Measurements from ENCODE around the gene ROBO1.

The ROBO1 gene

DNA sequence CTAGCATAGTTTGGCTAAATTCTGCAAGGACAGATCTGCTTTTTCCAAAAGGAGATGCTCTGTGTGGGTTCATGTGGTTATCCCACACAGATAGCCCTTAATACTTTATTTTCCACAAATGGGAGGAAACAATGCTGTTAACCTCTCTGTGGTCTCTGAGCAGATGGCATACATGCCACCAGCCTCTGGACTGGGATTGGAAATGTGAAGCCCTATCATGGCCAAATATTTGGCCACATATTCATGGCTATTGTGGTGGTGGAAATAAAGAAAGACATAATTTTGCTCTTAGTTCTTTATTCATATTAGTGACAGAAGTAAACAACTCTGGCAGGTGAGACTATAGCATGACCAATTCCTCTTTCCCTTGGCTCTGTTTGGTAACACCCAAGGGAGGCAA is 726.2 kb downstream of the ROBO1 start:
- DNase-seq, result no peak

DNA sequence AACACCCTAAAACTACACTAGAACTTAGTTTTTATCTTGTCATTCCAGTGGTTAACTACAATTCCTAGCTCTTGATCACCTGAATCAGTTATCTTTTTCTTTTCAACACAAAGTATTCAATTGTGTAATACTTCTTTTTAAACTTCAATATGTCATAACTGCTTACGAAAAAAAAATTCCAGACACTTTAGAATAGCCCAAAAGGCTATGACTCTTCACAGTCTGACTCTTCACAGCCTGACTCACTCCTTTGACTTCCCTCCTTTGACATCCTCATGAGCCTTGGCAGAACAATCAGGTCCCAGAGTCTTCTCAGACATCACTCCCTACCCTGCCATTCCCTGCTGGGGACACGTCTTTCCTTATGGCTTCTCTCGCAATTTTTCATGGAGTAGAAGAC is 727.1 kb downstream of the ROBO1 start:
- no peak for DNase-seq

DNA sequence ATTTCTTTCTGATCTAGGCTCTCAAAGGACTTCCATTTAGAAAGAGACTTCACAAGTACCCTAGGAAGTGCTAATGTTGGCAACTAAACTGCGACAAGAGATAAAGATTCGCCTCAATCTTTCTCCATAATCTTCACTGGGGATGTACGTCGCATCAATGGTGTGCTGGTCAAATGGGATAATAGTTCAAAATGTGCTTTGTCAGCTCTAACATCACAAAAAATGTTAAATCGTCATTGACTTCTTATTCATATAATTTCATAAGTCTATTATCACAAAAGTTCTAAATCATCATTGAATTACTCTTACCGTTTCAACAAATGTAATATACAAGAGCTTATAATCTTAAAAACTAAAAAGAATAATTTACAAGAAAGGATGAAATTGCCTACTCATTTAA is 727.7 kb downstream of the ROBO1 start:
- DNase-seq, result no peak

- DNase-seq, result no peak
Observed at GRCh38 chr3:79039192-79039591, 728.6 kb downstream of the ROBO1 start.

DNA sequence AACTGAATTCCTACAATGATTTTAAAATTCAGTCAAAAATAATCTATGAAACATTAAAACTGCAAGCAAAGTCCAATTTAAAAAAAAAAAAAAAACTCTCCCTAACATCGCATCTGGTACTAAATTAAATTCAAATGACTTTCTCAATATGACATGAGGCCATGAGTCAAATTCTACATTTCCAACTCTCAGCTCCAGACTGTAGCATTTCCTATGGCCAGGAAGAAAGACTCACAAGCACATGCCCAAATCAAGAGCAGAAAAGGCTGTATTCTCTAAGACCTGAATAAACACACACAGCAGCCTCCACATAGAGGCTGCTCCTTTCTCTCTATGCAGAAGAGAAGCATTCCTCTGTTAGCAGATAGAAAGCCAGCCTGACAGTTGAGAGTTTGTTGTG is 729.2 kb downstream of the ROBO1 start:
- DNase-seq, result no peak

DNA sequence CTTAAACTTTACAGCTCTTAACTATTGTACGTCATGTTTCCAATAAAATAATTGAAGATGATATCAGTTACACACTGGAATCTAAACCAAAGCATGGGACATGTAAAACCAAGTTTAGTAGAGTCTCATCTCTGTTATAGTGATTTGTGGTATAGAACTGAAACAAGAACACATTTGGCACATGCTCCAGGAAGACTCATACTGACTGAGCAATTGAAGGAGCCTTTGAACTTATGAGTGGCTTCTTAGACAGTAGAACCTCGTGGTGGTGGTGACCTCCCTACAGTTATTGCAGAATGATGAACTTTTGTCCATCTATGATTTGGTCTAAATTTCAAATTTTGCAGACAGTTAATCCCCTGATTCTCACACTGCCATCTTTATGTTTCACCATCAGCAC is 729.7 kb downstream of the ROBO1 start:
- no peak for DNase-seq

GRCh38 chr3:79032686-79033318 is 735.0 kb downstream of the ROBO1 start:
- no peak for DNase-seq

- no peak for DNase-seq
Observed at GRCh38 chr3:79030157-79030556, 737.6 kb downstream of the ROBO1 start.

DNA sequence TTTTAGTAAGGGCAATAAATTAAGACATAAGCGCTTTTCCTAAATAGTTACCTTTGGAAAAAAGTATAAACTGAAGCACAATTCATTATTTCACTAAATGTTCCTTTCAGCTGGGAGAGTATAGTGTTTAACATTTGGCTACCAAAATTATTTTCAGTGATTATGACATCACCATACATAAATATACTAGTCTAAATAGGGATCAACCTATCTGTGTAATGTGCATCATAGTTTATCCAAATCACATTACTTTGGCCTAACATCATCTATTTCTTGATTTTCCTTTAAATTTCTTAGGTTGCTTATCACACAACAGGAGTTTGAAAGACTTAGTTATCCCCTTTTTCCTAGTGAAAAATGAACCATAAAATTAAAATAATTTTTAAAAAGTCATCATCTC is 738.9 kb downstream of the ROBO1 start:
- no peak for DNase-seq

GRCh38 chr3:79027593-79027992 is 740.2 kb downstream of the ROBO1 start:
- DNase-seq, result no peak

DNA sequence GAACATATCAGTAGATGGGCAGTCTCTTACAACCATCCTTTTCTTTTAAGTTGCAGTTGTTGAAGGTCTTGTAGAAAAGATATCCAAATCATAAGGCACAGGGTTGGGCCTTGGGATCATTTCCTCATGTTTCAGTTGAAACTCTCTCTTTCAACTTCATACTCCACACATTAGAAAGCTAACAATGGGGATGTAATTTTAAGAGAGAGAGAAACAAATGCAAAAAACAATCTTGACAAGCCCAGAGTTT is 747.9 kb downstream of the ROBO1 start:
- DNase-seq, result no peak

DNA sequence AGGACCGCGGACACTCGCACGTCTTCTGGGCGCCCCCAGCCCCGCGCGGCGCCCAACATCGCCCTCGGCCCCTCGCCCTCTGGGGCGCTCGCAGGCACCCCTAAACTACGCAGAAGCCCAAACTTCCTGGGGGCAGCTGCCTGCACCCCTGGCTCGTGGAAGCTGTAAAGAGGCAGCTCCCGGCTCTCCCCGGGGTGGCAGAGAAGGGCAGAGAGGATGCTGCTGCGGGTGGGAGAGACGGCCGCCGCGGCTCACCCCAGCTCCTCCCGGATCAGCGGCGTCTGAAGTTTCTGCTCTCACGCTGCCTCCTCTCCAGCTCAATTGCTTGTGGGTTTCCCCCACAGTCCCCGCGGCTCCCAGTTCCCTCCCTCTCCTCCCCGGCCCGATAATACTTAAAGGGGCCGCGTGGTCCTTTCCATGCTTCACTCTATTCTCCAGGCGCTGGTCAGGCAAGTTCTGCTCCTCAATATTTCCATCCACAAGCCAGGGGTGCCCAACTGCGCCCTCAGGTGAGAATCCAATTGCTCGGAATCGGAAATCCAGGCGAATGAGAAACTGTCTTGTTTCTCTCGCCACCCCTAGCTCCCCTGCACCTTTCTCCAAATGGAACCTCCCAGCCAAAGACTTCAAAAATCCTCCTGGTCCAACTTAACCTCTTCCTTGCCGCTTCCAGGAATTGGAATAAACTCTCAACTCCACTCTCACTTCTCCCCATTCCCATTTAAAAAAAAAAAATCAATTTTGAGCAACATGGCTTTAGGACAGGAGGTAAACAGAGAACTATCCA is 748.5 kb downstream of the ROBO1 start:
- peak; percentile 55 for DNase-seq

DNA sequence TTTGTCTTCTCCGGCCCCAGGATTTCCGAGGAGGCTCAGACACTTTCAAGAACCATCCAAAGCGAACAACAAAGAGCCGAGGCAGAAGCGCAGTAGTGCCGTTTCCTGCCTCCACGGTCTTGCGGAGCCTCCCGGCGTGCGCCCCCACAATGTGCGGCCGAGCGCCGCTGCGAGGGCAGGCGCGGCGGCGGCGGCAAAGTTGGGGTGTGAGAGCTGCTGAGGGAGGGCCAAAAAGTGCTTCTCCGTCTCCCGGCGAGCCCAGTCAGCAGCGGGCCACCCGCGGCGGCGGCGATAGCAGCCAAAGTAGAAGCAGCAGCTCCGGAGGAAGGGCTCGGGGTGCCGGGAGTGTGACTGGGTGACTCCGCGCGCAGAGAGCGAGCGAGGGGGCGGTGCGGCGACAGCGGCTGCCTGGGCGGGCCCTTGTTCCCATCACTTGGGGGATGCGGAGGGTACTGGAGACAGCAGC is 749.1 kb downstream of the ROBO1 start:
- DNase-seq, result no peak

DNA sequence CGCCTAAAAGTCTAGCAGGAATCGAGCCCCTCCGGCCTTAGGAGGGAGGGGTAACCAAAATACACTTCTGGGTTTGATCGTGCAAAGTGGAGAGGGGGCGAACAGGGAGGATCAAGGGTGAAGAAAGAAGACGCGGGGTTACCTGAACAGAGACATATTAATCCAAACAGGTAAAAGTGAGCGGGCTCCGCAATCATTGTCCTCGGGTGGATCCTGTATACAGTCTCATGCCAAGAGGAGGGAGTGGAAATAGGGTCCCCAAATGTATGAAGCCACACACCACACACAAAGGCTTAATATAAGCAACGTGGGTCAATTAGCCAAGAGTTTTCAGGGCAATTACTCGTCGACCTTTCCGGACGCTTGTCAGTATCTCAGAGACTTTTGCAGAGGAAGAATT is 749.5 kb downstream of the ROBO1 start:
- no peak for DNase-seq

GRCh38 chr3:79016587-79017376 is 751.0 kb downstream of the ROBO1 start:
- DNase-seq, result no peak

GRCh38 chr3:79015854-79016253 is 751.9 kb downstream of the ROBO1 start:
- no peak for DNase-seq

- no peak for DNase-seq
Observed at GRCh38 chr3:79012946-79013362, 754.8 kb downstream of the ROBO1 start.

GRCh38 chr3:79012530-79012913 is 755.3 kb downstream of the ROBO1 start:
- DNase-seq, result no peak

GRCh38 chr3:79011821-79012529 is 755.8 kb downstream of the ROBO1 start:
- no peak for DNase-seq

DNA sequence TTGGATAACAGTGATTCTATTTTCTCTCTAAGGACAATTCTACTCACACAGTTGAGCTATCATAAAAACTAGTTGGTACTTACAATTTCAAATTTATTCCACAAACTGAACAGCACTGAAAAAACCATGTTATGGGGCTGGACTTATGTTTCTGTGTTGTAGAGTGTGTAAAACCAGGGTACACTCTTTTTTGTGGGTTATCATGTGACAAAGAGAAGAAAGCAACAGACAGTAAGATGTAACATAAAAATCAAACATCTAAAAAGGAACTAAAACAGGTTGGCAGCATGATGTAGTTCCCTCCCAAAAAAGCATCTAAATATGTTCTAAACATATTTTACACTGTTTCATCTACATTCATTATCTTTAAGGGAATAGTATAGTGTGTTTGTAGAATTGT is 757.9 kb downstream of the ROBO1 start:
- no peak for DNase-seq

DNA sequence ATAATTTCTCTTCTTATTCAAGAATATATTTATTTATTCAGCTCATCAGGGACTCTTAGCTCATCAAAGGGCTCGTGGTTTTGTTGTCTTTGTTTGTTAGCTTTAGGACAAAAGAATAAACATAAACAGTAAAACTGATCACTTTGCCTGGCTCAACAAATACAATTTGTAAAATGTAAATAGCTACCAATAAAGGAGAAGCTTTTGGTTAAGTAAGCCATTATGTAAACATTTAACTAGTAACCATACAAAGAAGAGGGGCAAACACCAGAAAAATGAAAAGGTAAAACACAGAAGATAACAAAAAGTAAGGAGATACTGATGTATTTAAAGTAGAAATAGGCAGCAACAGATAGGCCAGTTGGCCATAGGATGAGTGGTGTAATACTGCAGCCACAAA is 761.7 kb downstream of the ROBO1 start:
- no peak for DNase-seq

DNA sequence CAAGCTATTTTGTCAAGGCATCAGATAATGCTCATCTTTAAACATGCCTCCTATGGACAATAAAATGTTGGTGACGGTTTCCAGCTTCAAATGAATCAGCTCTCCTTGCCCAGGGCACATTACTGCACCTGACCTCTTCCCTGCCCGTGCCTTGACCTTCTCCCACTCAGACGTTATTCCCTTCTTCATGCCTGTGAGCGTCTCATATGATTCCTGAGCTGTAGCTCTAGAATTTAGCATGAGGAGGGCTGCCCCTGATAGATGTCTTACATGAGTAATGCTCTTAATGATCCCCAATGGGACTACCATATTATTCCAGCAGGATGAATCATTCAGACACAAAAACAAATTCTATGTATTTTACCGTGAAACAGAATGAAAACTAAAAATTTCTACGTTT is 762.7 kb downstream of the ROBO1 start:
- no peak for DNase-seq

DNA sequence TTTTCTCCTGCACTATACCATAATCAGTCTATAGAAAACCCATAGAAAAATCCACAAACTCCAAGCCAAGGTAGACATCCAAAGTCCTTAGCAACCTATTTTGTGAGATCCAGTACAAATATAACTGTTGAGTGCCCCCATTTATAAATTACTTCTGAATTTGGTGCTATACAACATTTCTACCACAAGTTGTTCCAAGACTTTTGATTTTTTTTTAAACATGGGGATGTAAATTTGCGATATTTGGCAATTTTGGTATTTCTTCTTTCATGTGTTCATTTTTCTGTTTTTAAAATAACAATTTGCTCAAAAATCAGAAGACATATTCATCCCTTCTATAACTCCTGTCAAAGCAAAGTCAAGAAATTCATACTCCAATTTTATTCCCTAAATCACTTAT is 763.8 kb downstream of the ROBO1 start:
- DNase-seq, result no peak
